ENCODE results near the gene TEX29. TPM values are rescaled to one million over a fixed set of nuclear protein-coding genes. Genes with fewer than 3 reads are reported as not detected.

TEX29 gene
- total RNA-seq, 1 donor from 2014 or later = not detected

DNA sequence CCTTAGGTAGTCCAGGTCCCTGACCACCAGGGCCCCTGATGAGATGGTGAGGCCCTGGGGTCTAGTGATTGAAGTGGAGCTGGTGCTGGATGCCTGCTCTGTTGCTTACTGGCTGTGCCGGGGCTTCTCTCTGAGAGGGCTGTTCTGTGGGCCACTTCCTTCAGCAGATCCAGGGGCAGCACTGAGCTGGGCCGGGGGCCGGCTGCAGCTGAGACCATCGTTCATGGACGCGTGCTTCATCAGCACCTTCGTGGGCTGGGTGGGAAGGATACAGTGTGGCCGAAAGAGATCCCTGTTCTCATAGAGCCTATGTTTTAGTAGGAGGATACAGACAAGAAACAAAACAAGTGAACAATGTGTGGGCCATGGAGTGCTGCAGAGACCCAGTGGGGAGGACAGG is 33.2 kb upstream of the TEX29 start:
- no peak for ATAC-seq (ENCODE audit: poor library complexity)
- intact Hi-C loops (cut with DNase I) = no loop called here
- no peak for DNase-seq

- intact Hi-C loops (cut with DNase I) = no loop called here
- ATAC-seq (ENCODE audit: poor library complexity) (no peak), DNase-seq (no peak)
Observed at GRCh38 chr13:111288276-111288675, 32.2 kb upstream of the TEX29 start.

DNA sequence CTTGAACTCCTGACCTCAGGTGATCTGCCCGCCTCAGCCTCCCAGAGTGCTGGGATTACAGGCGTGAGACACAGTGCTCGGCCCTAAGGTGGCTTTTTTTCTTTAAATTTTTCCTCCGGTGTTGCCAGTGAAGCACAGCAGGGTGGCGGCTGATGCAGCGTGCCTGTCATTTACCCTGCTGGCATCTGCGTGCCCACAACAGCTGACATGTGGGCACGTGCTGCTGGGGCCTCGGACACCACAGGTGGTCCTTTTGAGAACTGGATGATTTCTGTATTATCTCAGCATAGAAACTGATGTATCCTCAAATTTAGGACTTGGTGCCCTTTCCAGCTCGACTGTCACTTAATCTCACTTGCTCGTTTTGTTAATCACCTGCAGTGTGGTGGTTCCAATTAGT is 31.2 kb upstream of the TEX29 start:
- DNase-seq = no peak
- intact Hi-C loops (cut with DNase I) = no loop called here
- no peak for ATAC-seq (ENCODE audit: poor library complexity)

- intact Hi-C loops (cut with DNase I) = no loop called here
- DNase-seq (no peak), ATAC-seq (ENCODE audit: poor library complexity) (no peak)
Observed at GRCh38 chr13:111291908-111292307, 28.5 kb upstream of the TEX29 start.

GRCh38 chr13:111292710-111293485 is 27.5 kb upstream of the TEX29 start:
- intact Hi-C loops (cut with DNase I) = no loop called here
- ATAC-seq (ENCODE audit: poor library complexity) = no peak
- DNase-seq = no peak

- DNase-seq = no peak
- intact Hi-C loops (cut with DNase I) = no loop called here
- no peak for ATAC-seq (ENCODE audit: poor library complexity)
Observed at GRCh38 chr13:111295886-111296285, 24.6 kb upstream of the TEX29 start.

DNA sequence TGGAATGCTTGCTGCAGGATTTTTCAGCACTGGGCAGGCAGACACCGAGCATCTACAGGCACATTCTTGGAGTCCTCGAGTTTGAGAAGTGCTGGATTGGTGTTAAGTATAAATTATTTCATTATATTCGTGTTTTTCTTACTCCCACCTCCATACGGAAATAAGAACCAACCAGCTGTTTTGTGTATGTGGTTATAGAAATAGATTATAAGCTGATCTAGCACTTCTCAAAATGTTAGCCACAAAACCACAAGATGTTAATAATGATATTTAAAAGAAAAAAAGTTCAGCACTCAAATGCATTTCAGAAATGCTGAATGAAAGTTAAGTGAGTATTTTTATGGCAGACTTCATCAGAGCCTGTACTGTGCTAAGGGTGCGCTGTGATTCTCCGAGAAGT is 24.0 kb upstream of the TEX29 start:
- DNase-seq = no peak
- intact Hi-C loops (cut with DNase I) = no loop called here
- ATAC-seq (ENCODE audit: poor library complexity) = no peak

DNA sequence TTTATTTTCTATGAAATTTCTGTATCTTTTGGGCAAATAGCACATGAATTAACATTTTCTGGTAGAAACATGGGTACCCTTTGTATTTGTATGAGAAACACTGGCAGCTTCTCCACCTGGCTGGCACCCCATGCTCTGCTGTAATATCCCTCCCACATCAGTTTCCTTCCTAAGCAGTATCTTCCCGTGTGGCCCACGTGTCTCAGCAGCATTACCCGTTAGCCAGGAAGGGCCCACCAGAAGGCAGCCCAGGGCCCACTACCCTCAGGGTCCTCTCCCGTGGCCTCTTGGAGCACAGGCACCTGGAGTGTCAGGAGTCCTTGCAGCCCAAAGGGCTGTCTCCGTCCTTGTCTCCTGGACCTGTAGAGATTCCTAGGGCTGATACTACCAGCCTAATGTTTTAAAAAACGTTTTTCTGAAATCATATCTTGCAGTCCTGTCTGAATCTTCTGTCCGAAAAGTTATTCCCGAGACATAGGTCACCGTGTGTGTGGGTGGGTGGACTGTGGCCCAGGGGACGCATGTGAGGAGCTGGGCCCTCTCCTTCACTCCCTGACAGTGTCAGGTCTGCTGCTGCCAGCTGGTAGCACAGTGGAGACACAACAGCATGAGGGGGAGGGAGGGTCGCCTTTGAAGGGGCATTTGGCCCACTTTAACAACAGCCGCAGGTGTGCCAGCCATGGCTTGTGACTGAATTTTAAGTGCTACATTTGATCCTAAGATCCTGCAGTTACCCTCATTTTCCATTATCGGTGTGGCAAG is 22.0 kb upstream of the TEX29 start:
- intact Hi-C loops (cut with DNase I) = no loop called here
- DNase-seq (no peak), ATAC-seq (ENCODE audit: poor library complexity) (no peak)

GRCh38 chr13:111302045-111302726 is 18.3 kb upstream of the TEX29 start:
- ATAC-seq (ENCODE audit: poor library complexity) (peak; percentile 82), DNase-seq (no peak)
- intact Hi-C loops (cut with DNase I) = no loop called here

DNA sequence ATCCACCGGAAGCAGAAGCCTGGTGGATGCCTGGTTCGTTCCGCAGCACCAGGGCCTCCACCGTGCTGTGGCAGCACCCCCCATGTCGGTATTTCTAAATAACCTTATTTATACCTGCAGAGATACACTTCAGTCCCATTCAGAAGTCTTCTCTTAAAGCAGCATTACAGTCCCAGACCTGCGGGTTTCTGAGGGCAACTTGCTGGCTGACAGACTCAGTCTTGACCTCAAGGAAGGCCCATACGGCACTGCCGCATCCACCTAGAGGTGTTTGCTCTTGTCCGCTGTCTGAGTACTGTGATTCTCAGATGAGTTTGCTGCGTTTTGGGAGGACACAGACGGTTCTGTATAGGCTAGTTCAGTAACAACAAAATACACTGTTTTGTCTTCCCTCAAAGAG is 16.9 kb upstream of the TEX29 start:
- ATAC-seq (ENCODE audit: poor library complexity) = no peak

GRCh38 chr13:111304041-111304544 is 16.3 kb upstream of the TEX29 start:
- intact Hi-C loops (cut with DNase I) = no loop called here
- no peak for ATAC-seq (ENCODE audit: poor library complexity)

More for the DNA sequence above, 16.9 kb upstream of the TEX29 start:
- no peak for DNase-seq
- intact Hi-C loops (cut with DNase I) = no loop called here

DNA sequence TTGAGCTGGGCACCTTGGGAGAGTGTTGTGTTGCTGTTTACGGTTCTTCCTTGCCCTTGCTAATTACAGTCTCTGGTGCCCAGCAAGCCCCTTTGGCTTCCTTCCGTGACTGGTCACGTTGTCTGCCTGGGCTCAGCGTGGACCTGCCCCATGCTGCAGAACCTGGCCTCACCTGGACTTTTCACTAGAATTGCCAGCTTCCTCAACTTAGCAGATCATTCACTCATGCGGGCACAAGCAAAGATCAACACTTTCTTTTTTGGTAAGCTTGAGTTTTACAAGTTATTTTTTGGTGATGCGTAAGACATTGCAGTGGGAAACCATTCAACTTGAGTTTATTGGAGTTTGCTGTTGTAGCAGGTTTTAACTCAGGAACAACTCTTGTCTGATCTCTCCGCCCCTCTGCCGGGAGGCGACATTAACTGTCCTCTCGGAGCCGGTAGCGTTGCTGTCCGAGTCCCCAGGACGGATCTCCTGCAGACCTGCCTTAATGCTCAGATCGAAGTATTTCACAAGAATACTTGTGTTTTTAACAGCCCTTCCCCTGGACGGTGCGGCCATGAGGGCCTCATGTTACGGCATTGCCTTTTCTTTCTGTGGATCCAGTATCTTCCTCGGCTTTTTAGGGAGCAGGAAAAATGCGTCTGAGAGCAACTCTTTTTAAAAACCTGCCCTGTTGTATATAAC is 15.7 kb upstream of the TEX29 start:
- ATAC-seq (ENCODE audit: poor library complexity) (no peak), DNase-seq (no peak)
- intact Hi-C loops (cut with DNase I) = no loop called here

More at GRCh38 chr13:111304041-111304544, 16.3 kb upstream of the TEX29 start:
- DNase-seq = no peak

DNA sequence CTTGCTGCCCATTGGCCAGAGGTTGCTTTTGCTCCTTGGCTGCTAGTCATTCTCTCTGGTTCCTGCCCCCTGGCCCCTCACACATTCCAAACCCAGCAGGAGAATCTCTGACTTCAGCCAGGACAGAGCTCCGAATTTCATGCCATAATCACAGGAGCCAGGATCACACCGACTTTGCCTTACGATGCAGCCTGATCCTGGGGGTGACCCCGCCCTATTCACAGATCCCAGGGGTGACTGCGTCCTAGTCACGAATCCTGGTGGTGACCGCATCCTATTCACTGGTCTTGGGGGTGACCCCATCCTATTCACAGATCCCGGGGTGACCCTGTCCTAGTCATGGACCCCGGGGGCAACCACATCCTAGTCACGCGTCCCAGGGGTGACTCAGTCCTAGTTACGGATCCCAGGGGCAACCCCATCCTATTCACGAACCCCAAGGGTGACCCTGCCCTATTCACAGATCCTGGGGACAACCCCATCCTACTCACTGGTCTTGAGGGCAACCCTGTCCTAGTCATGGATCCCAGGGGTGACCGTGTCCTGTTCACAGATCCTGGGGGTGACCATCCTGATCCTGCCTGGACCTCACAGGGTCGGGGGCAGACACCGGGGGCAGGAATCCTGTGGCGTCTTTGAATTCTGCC is 7.4 kb upstream of the TEX29 start:
- peak; percentile 20 for ATAC-seq (ENCODE audit: poor library complexity)
- intact Hi-C loops (cut with DNase I) = no loop called here
- no peak for DNase-seq

GRCh38 chr13:111313911-111314425 is 6.5 kb upstream of the TEX29 start:
- no peak for DNase-seq
- no peak for ATAC-seq (ENCODE audit: poor library complexity)
- intact Hi-C loops (cut with DNase I) = no loop called here

DNA sequence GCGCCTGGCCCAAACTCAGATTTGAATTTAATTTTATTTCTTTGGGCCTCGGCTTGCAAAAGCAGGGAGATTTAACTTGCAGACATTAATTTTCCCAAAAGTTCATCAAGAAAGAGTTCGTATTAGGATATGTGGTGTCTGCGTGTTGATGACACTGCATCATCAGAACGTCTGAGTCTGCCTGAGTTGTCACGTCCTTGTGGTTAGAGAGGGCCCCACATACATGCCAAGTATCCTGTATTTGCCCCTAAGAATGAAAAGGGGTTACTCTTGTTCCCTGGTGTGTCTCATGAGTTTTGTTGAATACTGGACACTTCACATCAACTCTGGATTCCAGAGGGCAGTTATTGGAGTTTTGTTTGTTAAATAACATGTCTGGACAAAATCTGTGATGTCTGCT is 5.6 kb upstream of the TEX29 start:
- DNase-seq (no peak), ATAC-seq (ENCODE audit: poor library complexity) (no peak)
- intact Hi-C loops (cut with DNase I) = no loop called here

DNA sequence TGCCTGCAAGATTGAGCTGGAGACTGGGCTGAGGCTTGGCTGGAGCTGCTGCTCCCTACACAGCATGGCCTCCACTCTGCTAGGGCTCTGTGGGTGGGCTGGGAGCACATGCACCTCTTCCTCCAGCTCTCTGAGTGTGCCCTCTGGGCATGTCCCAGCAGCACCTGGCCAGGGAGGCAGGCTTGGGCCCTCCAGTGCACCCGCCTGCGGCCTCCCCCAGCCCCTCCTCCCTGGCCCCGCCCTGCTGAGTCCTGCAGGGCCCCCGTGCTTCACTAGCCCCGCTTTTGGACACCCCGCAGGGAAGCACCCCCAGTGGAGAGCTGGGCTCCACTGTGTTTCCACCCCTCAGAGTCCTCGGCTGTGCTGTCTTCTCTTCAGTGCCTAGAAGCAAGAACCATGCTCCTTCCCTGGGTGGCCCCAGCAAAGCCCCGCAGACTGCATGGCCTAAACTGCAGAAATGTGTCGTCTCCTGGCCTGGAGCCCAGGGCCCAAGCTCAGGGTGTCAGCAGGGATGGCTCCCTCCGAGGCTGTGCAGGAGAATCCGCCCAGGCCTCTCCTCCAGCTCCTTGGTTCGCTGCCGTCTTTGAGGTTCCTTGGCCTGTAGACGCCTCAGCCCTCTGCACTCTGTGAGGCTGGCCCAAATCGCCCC is 5.0 kb upstream of the TEX29 start:
- no peak for ATAC-seq (ENCODE audit: poor library complexity)
- no peak for DNase-seq
- intact Hi-C loops (cut with DNase I) = no loop called here

- ATAC-seq (ENCODE audit: poor library complexity) = no peak
Observed at GRCh38 chr13:111316161-111316730, 4.2 kb upstream of the TEX29 start.

More at GRCh38 chr13:111316161-111316730, 4.2 kb upstream of the TEX29 start:
- DNase-seq = no peak
- intact Hi-C loops (cut with DNase I) = no loop called here
